GM23248 (cell line): ENCODE data around the gene SLC25A21. TPM values are rescaled to one million over a fixed set of nuclear protein-coding genes. Genes with fewer than 3 reads are reported as not detected.

ENCODE experiments used
- DNase-seq: peaks from one replicate; pipeline ENCODE4 v3.0.0-alpha.2; 2015
- H2AFZ ChIP-seq: fragments of 200-600 bp; sonication (generic); 2 replicates; pipeline ENCODE4 v1.6.1; 2016; ENCODE audit warnings: antibody characterized with exemption
- H3F3A ChIP-seq: fragments of 200-600 bp; sonication (generic); 2 replicates; pipeline ENCODE4 v1.6.1; 2016; ENCODE audit warnings: mild to moderate bottlenecking, antibody characterized with exemption, mixed run types; ENCODE audit not compliant: insufficient read depth
- H3K27ac ChIP-seq: fragments of 200-600 bp; sonication (generic); 2 replicates; pipeline ENCODE4 v1.5.1; 2016; ENCODE audit warnings: mild to moderate bottlenecking
- H3K27me3 ChIP-seq: fragments of 200-600 bp; sonication (generic); replicated peaks from 2 replicates; pipeline ENCODE4 v1.6.1; 2016; ENCODE audit warnings: mild to moderate bottlenecking; ENCODE audit not compliant: insufficient read depth
- H3K36me3 ChIP-seq: fragments of 200-600 bp; sonication (generic); 2 replicates; pipeline ENCODE4 v1.6.1; 2016; ENCODE audit warnings: low read depth, mild to moderate bottlenecking
- H3K4me1 ChIP-seq: fragments of 200-600 bp; sonication (generic); 2 replicates; pipeline ENCODE4 v1.6.1; 2016; ENCODE audit warnings: mild to moderate bottlenecking; ENCODE audit not compliant: insufficient read depth
- H3K4me2 ChIP-seq: fragments of 200-600 bp; sonication (generic); one replicate; pipeline ENCODE4 v1.6.1; 2016; ENCODE audit warnings: mild to moderate bottlenecking; ENCODE audit not compliant: unreplicated experiment
- H3K4me3 ChIP-seq: fragments of 200-600 bp; sonication (generic); 2 replicates; pipeline ENCODE4 v1.5.1; 2016; ENCODE audit warnings: mild to moderate bottlenecking
- H3K79me2 ChIP-seq: fragments of 200-600 bp; sonication (generic); 2 replicates; pipeline ENCODE4 v1.6.1; 2016; ENCODE audit warnings: mild to moderate bottlenecking; ENCODE audit not compliant: insufficient read depth
- H3K9ac ChIP-seq: fragments of 200-600 bp; sonication (generic); 2 replicates; pipeline ENCODE4 v1.6.1; 2016; ENCODE audit warnings: mild to moderate bottlenecking
- H3K9me2 ChIP-seq: fragments of 200-600 bp; sonication (generic); 2 replicates; pipeline ENCODE4 v1.6.1; 2016; ENCODE audit warnings: mixed run types, mild to moderate bottlenecking, moderate library complexity; ENCODE audit not compliant: insufficient read depth
- H3K9me3 ChIP-seq: fragments of 200-600 bp; sonication (generic); one replicate; pipeline ENCODE4 v1.6.1; 2017; ENCODE audit warnings: low read depth
- H4K20me1 ChIP-seq: fragments of 200-600 bp; sonication (generic); 2 replicates; pipeline ENCODE4 v1.6.0; 2016; ENCODE audit not compliant: insufficient read depth
- EZH2 ChIP-seq: fragments of 200-600 bp; sonication (generic); IDR thresholded peaks from 2 replicates; pipeline ENCODE4 v1.6.1; 2018; ENCODE audit warnings: antibody characterized with exemption, mild to moderate bottlenecking; ENCODE audit not compliant: insufficient read depth, poor library complexity, severe bottlenecking
- EZH2phosphoT487 ChIP-seq: fragments of 200-600 bp; sonication (generic); IDR thresholded peaks from 2 replicates; pipeline ENCODE4 v1.6.1; 2018; ENCODE audit warnings: antibody characterized with exemption, moderate library complexity, mild to moderate bottlenecking, low read depth; ENCODE audit not compliant: insufficient read depth
- WGBS, 2 experiments: methylation state at CpG; one replicate each; pipeline ENCODE4 v1.1.6; 2015 to 2017; ENCODE audit warnings: low lambda C conversion rate in 2 of 2, low coverage in 1 of 2; ENCODE audit errors: missing lambda C conversion rate in 2 of 2; 5-methylcytosine and 5-hydroxymethylcytosine counted together
- in situ Hi-C: fragments of 300-500 bp; cut with MboI; formaldehyde crosslinking; loops from 2 replicates; pipeline ENCODE4 v1.15.0; 2020
- polyA plus RNA-seq: library from polyadenylated mRNA; unstranded; fragments of >200 nt; fragmentation: Nextera tagmentation; extraction: Ambion mirVana; gene quantifications from 2 replicates; pipeline ENCODE4 v1.2.1, GENCODE V29; 2016
- total RNA-seq: library from RNA; depleted of rRNA; stranded (reverse); fragments of >200 nt; shearing (Covaris generic); gene quantifications from 2 replicates; pipeline ENCODE4 v1.2.3, GENCODE V29; 2014

SLC25A21 gene
- total and polyA plus RNA-seq, 2 experiments from 2014 or later = 0.26 TPM; not detected in 1

- Histone ChIP-seq H3F3A (peaks cover 26% of the 10 kb centered on the region), H3K9me2 (no peaks in the 10 kb centered on the region), H3K27ac (no peak overlapping the region), H3K9ac (no peak overlapping the region), H3K4me1 (peaks cover 31% of the 10 kb centered on the region), H3K36me3 (no peaks in the 10 kb centered on the region), H3K4me2 (no peak overlapping the region), H3K79me2 (no peaks in the 10 kb centered on the region), H3K4me3 (no peak overlapping the region), H3K9me3 (no peaks in the 10 kb centered on the region), H3K27me3 (no peaks in the 10 kb centered on the region), H4K20me1 (no peaks in the 10 kb centered on the region), H2AFZ (no peak overlapping the region)
- TF ChIP-seq EZH2 (no peak), EZH2phosphoT487 (no peak)
- in situ Hi-C loops = loop anchor here (25.0 kb wide), 1 partner anchor 286 kb away; the partner anchor contains the start of gene PAX9
- WGBS, 2 experiments = 93 to 96% methylated on average over 5 of the region's 5 CpGs
- no peak for DNase-seq
Measured at GRCh38 chr14:36948157-36948859, 224.1 kb downstream of the SLC25A21 start.

GRCh38 chr14:36947362-36947761 is 225.0 kb downstream of the SLC25A21 start:
- no peaks in the 10 kb centered on the region for H3K79me2 ChIP-seq
- peaks cover 26% of the 10 kb centered on the region for H3F3A ChIP-seq
- in situ Hi-C loops = loop anchor here (25.0 kb wide), 1 partner anchor 285 kb away; the partner anchor contains the start of gene PAX9
- no peaks in the 10 kb centered on the region for H3K9me3 ChIP-seq
- TF ChIP-seq EZH2phosphoT487 (no peak), EZH2 (no peak)
- DNase-seq = no peak
- peaks cover 30% of the 10 kb centered on the region for H3K4me1 ChIP-seq
- no peaks in the 10 kb centered on the region for H3K27me3 ChIP-seq
- no peak overlapping the region for H3K9ac ChIP-seq
- no peaks in the 10 kb centered on the region for H4K20me1 ChIP-seq
- no peak overlapping the region for H3K4me3 ChIP-seq
- WGBS, 2 experiments = 74 to 92% methylated on average over 1 of the region's 1 CpG
- no peaks in the 10 kb centered on the region for H3K9me2 ChIP-seq
- H3K27ac ChIP-seq = no peak overlapping the region
- no peaks in the 10 kb centered on the region for H3K36me3 ChIP-seq
- no peak overlapping the region for H2AFZ ChIP-seq
- no peak overlapping the region for H3K4me2 ChIP-seq

GRCh38 chr14:36946872-36947271 is 225.5 kb downstream of the SLC25A21 start:
- Histone ChIP-seq H3K36me3 (no peaks in the 10 kb centered on the region), H3F3A (peaks cover 26% of the 10 kb centered on the region), H3K9me2 (no peaks in the 10 kb centered on the region), H3K4me3 (no peak overlapping the region), H3K9ac (no peak overlapping the region), H3K4me2 (no peak overlapping the region), H3K27me3 (no peaks in the 10 kb centered on the region), H3K27ac (no peak overlapping the region), H2AFZ (no peak overlapping the region), H3K79me2 (no peaks in the 10 kb centered on the region), H4K20me1 (no peaks in the 10 kb centered on the region), H3K9me3 (no peaks in the 10 kb centered on the region), H3K4me1 (peaks cover 28% of the 10 kb centered on the region)
- WGBS, 2 experiments = 93 to 100% methylated on average over 1 of the region's 1 CpG
- DNase-seq = no peak
- in situ Hi-C loops = loop anchor here (25.0 kb wide), 1 partner anchor 285 kb away; the partner anchor contains the start of gene PAX9
- TF ChIP-seq EZH2 (no peak), EZH2phosphoT487 (no peak)

GRCh38 chr14:36944307-36945010 is 227.9 kb downstream of the SLC25A21 start:
- no peaks in the 10 kb centered on the region for H3K9me2 ChIP-seq
- H3K27me3 ChIP-seq = no peaks in the 10 kb centered on the region
- H3K4me2 ChIP-seq = no peak overlapping the region
- 44 to 45% methylated on average over 5 of the region's 5 CpGs for WGBS, 2 experiments
- H4K20me1 ChIP-seq = no peaks in the 10 kb centered on the region
- no peaks in the 10 kb centered on the region for H3K36me3 ChIP-seq
- in situ Hi-C loops = loop anchor here (25.0 kb wide), 1 partner anchor 282 kb away; the partner anchor contains the start of gene PAX9
- H3F3A ChIP-seq = peaks cover 26% of the 10 kb centered on the region
- H3K4me1 ChIP-seq = peaks cover 35% of the 10 kb centered on the region
- H3K9me3 ChIP-seq = no peaks in the 10 kb centered on the region
- TF ChIP-seq EZH2 (no peak), EZH2phosphoT487 (no peak)
- no peak overlapping the region for H3K9ac ChIP-seq
- no peaks in the 10 kb centered on the region for H3K79me2 ChIP-seq
- peak; percentile 73 for DNase-seq
- peak overlapping the region; percentile 19 for H2AFZ ChIP-seq
- H3K4me3 ChIP-seq = no peak overlapping the region
- peak overlapping the region; percentile 3 for H3K27ac ChIP-seq
